ENCODE results near the gene ARF3. TPM values are rescaled to one million over a fixed set of nuclear protein-coding genes. Genes with fewer than 3 reads are reported as not detected.

The ARF3 gene
- total and polyA plus RNA-seq, 2 of the 13 experiments (the other 11 are each of a cell fraction or from before 2014, with no cell fraction given): 53.8 to 57.9 TPM

DNA sequence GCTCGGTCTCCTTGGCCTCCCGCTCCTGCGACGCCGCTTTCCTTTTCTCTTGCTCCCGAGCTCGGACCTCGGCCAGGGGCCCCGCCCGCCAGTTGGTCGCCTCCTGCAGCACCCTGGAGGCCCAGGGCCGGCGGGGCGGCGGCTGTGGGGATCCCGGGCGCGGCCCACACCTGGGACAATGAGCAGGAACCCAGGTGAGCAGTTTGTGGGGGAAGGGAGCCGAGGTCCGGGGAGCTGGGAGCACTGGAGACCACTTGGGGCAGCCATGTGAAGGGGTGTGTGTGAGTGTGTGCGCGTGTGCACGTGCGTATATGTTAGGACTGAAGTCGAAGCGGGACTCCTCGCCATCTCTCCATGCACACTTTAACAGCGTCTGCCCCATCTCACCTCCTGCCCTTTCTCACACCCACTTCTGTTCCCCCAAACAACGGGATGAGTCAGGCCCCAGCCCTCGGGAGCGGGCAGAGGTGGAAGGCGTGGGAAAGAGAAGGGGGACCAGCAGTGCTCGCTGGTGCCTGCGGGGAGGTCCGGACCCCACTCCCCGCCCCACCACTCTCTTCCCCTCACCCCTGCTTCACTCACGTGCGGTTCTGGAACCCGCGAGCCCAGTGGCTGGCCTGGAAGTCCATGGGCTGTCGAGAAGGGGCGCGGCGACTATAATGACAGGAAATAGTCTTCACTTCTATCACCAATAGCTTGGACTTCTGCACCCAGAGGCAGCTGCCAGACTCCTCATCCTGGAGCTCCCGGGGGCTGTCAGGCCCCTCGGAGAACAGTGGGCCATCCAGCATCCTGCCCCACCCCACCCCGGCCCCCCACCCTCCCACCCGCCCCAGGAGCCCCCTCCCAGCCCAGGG lies 41.4 kb upstream of the ARF3 start (continued):
- TF ChIP-seq HMG20A (CRISPR knock-in tag; IDR thresholded peaks at IDR 0.05; ENCODE audit: borderline replicate concordance) (no peak), MEIS2 (CRISPR knock-in tag; IDR thresholded peaks at IDR 0.05) (peak; percentile 41; the same call in 1 of the 2 replicates), ZNF251 (CRISPR knock-in tag; IDR thresholded peaks at IDR 0.05) (0 out of 2 replicates have a peak, but pooled peaks have one; percentile 59), ZNF775 (CRISPR knock-in tag; IDR thresholded peaks at IDR 0.05; ENCODE audit: borderline replicate concordance) (no peak; the same call in 1 of the 2 replicates), ZNF782 (CRISPR knock-in tag; IDR thresholded peaks at IDR 0.05; ENCODE audit: borderline replicate concordance) (peak; percentile 50; the same call in 1 of the 2 replicates), ZSCAN25 (CRISPR knock-in tag; IDR thresholded peaks at IDR 0.05) (peak; percentile 93), NRL (CRISPR knock-in tag; IDR thresholded peaks at IDR 0.05; ENCODE audit: borderline replicate concordance) (peak; percentile 99), TCF7L2 (IDR thresholded peaks at IDR 0.05; ENCODE audit: low read depth, low read length) (no peak), NFYC (CRISPR knock-in tag; IDR thresholded peaks at IDR 0.05) (no peak), SRY (CRISPR knock-in tag; IDR thresholded peaks at IDR 0.05) (peak; percentile 94; the same call in 1 of the 2 replicates), ZNF569 (CRISPR knock-in tag; IDR thresholded peaks at IDR 0.05; ENCODE audit: borderline replicate concordance) (no peak), ZNF790 (CRISPR knock-in tag; IDR thresholded peaks at IDR 0.05; ENCODE audit: borderline replicate concordance) (0 out of 2 replicates have a peak, but pooled peaks have one; percentile 72), RFX1 (IDR thresholded peaks at IDR 0.05) (no peak), PHF5A (CRISPR knock-in tag; IDR thresholded peaks at IDR 0.05; ENCODE audit: low read depth, unreplicated experiment) (no peak), XBP1 (CRISPR knock-in tag; IDR thresholded peaks at IDR 0.05) (no peak), NONO (IDR thresholded peaks at IDR 0.05) (no peak), NONO (CRISPR knock-in tag; conservative IDR thresholded peaks at IDR 0.05) (peak; percentile 48; the same call in 1 of the 2 replicates), POLR2G (IDR thresholded peaks at IDR 0.05; ENCODE audit: low read depth, low read length) (no peak), HOXA9 (CRISPR knock-in tag; IDR thresholded peaks at IDR 0.05; ENCODE audit: borderline replicate concordance) (peak; percentile 89; the same call in 1 of the 2 replicates), XRCC5 (optimal IDR thresholded peaks at IDR 0.05; ENCODE audit: low read length) (no peak), TCF12 (IDR thresholded peaks at IDR 0.05) (no peak), TCF12 (CRISPR knock-in tag; IDR thresholded peaks at IDR 0.05) (no peak)
- TF ChIP-seq, protein P1, sequence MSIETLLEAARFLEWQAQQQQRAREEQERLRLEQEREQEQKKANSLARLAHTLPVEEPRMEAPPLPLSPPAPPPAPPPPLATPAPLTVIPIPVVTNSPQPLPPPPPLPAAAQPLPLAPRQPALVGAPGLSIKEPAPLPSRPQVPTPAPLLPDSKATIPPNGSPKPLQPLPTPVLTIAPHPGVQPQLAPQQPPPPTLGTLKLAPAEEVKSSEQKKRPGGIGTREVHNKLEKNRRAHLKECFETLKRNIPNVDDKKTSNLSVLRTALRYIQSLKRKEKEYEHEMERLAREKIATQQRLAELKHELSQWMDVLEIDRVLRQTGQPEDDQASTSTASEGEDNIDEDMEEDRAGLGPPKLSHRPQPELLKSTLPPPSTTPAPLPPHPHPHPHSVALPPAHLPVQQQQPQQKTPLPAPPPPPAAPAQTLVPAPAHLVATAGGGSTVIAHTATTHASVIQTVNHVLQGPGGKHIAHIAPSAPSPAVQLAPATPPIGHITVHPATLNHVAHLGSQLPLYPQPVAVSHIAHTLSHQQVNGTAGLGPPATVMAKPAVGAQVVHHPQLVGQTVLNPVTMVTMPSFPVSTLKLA (IDR thresholded peaks at IDR 0.05): peak; percentile 2; the same call in 1 of the 2 replicates
- TF ChIP-seq, protein P2, sequence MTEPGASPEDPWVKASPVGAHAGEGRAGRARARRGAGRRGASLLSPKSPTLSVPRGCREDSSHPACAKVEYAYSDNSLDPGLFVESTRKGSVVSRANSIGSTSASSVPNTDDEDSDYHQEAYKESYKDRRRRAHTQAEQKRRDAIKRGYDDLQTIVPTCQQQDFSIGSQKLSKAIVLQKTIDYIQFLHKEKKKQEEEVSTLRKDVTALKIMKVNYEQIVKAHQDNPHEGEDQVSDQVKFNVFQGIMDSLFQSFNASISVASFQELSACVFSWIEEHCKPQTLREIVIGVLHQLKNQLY (CRISPR knock-in tag; IDR thresholded peaks at IDR 0.05): no peak
- TF ChIP-seq, protein P3, sequence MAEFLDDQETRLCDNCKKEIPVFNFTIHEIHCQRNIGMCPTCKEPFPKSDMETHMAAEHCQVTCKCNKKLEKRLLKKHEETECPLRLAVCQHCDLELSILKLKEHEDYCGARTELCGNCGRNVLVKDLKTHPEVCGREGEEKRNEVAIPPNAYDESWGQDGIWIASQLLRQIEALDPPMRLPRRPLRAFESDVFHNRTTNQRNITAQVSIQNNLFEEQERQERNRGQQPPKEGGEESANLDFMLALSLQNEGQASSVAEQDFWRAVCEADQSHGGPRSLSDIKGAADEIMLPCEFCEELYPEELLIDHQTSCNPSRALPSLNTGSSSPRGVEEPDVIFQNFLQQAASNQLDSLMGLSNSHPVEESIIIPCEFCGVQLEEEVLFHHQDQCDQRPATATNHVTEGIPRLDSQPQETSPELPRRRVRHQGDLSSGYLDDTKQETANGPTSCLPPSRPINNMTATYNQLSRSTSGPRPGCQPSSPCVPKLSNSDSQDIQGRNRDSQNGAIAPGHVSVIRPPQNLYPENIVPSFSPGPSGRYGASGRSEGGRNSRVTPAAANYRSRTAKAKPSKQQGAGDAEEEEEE (CRISPR knock-in tag; IDR thresholded peaks at IDR 0.05; ENCODE audit: borderline replicate concordance): no peak
- TF ChIP-seq, protein P4, sequence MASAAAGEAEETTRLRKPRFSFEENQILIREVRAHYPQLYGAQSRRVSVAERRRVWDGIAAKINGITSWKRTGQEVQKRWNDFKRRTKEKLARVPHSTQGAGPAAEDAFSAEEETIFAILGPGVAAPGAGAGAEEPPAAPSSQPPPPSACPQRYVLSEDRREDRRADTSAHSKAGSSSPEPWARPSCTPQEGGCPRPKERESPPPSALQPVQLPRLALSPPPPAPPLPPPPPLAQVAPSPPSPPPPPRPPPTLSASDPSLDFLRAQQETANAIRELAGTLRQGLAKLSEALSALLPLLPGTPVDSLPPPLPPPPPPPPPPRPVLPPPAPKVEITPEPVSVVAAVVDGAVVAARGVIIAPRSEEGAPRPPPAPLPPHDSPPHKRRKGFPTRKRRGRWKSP (CRISPR knock-in tag; IDR thresholded peaks at IDR 0.05): peak; percentile 75; the same call in 1 of the 2 replicates

Measured in HepG2 (cell line).